ENCODE measurements around the gene EFTUD2.

DNA sequence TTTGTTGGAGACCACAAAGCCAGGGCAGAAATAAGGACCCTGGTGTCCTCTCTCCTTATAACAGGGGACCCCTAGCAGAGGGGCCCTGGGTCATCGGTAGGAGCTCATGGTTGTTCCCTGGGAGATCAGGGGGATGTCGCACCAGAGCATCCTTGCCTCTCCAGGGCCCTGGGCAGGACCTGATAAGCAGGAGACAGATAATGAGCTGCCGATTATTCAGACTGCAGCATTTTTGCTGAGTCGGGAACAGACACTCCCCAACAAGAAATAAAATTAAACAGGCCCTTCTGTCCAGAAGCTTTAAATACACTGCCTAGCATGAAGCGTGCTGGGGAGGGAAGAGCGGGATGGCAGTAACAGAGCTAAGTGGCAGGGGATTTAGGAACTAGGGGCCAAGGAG, 31.4 kb upstream of the EFTUD2 start:
- TF ChIP-seq EP300 (IDR thresholded peaks at IDR 0.05; ENCODE audit: low read length): no peak
- no peak for TF ChIP-seq ELF4 (CRISPR knock-in tag; IDR thresholded peaks at IDR 0.05)
- TF ChIP-seq SP2 (IDR thresholded peaks at IDR 0.05; ENCODE audit: extremely low read depth, low read depth, low read length, poor library complexity, severe bottlenecking): no peak
- TF ChIP-seq ZNF232 (CRISPR knock-in tag; IDR thresholded peaks at IDR 0.05): no peak
- TF ChIP-seq ZBTB7A (IDR thresholded peaks at IDR 0.05; ENCODE audit: borderline replicate concordance, control insufficient read depth, low read depth, low read length): no peak
- no peak for TF ChIP-seq SRSF9 (IDR thresholded peaks at IDR 0.05; ENCODE audit: borderline replicate concordance, low read depth, low read length)
- no peak for TF ChIP-seq CHD2 (IDR thresholded peaks at IDR 0.05; ENCODE audit: low read depth, low read length)
- no peak for TF ChIP-seq NR3C1 (CRISPR knock-in tag; IDR thresholded peaks at IDR 0.05)
- TF ChIP-seq, protein P1, sequence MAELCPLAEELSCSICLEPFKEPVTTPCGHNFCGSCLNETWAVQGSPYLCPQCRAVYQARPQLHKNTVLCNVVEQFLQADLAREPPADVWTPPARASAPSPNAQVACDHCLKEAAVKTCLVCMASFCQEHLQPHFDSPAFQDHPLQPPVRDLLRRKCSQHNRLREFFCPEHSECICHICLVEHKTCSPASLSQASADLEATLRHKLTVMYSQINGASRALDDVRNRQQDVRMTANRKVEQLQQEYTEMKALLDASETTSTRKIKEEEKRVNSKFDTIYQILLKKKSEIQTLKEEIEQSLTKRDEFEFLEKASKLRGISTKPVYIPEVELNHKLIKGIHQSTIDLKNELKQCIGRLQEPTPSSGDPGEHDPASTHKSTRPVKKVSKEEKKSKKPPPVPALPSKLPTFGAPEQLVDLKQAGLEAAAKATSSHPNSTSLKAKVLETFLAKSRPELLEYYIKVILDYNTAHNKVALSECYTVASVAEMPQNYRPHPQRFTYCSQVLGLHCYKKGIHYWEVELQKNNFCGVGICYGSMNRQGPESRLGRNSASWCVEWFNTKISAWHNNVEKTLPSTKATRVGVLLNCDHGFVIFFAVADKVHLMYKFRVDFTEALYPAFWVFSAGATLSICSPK (IDR thresholded peaks at IDR 0.05; ENCODE audit: borderline replicate concordance): no peak
- no peak for TF ChIP-seq XRCC5 (IDR thresholded peaks at IDR 0.05; ENCODE audit: low read depth, low read length)
- no peak for TF ChIP-seq DPF2 (IDR thresholded peaks at IDR 0.05)

Measured in K562 (cell line).